Measurements from ENCODE around the gene LRMDA.

Gene LRMDA

DNA sequence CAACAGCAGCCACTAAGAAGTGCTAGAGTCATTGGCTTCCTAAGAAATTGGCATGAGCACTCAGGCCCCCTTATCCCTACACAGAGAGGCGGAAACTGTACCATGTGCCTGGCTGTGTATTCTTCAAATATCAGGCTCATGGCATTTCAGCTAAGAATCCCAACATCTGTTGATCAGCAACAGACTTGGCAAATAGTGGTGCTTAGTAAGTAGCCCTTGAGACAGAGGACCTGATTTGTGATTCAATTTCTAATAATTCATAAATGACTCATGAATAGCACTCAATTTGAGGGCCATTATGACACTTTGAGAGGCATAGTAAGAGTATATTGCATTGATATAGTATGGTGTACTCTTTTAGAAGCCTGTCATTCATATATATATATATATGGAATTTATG is 309.1 kb downstream of the LRMDA start:
- no peak overlapping the region for H2AFZ ChIP-seq (ENCODE audit: low read length)
- peaks cover 18% of the 10 kb centered on the region; the same call in 1 of the 2 replicates for H3F3A ChIP-seq (ENCODE audit: low read depth)
- H3K27me3 ChIP-seq (ENCODE audit: insufficient read depth, low read length, poor library complexity, severe bottlenecking) = no peaks in the 10 kb centered on the region
- no peaks in the 10 kb centered on the region for H3K9me3 ChIP-seq (ENCODE audit: insufficient read depth, low read depth, low read length)
- no peak for TF ChIP-seq EZH2phosphoT487 (IDR thresholded peaks at IDR 0.05; ENCODE audit: borderline replicate concordance)
- TF ChIP-seq, protein P1, sequence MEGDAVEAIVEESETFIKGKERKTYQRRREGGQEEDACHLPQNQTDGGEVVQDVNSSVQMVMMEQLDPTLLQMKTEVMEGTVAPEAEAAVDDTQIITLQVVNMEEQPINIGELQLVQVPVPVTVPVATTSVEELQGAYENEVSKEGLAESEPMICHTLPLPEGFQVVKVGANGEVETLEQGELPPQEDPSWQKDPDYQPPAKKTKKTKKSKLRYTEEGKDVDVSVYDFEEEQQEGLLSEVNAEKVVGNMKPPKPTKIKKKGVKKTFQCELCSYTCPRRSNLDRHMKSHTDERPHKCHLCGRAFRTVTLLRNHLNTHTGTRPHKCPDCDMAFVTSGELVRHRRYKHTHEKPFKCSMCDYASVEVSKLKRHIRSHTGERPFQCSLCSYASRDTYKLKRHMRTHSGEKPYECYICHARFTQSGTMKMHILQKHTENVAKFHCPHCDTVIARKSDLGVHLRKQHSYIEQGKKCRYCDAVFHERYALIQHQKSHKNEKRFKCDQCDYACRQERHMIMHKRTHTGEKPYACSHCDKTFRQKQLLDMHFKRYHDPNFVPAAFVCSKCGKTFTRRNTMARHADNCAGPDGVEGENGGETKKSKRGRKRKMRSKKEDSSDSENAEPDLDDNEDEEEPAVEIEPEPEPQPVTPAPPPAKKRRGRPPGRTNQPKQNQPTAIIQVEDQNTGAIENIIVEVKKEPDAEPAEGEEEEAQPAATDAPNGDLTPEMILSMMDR (conservative IDR thresholded peaks at IDR 0.05; ENCODE audit: low read length) = no peak
- no peak overlapping the region for H3K4me3 ChIP-seq (ENCODE audit: low read length, poor library complexity, severe bottlenecking)
- H3K9me2 ChIP-seq (replicated peaks; ENCODE audit: low read depth, low read length) = no peaks in the 10 kb centered on the region
- no peaks in the 10 kb centered on the region for H3K36me3 ChIP-seq (ENCODE audit: insufficient read depth, low read length)
- H3K4me2 ChIP-seq (ENCODE audit: low read depth, low read length, poor library complexity, severe bottlenecking) = peak overlapping the region; percentile 68
- no peaks in the 10 kb centered on the region for H3K79me2 ChIP-seq (ENCODE audit: insufficient read depth, low read length)
- peaks cover 88% of the 10 kb centered on the region for H3K4me1 ChIP-seq (ENCODE audit: insufficient read depth, low read length, poor library complexity, severe bottlenecking)
- H3K9ac ChIP-seq (ENCODE audit: low read depth, low read length, poor library complexity, severe bottlenecking) = peak overlapping the region; percentile 61
- H4K20me1 ChIP-seq (ENCODE audit: insufficient read depth, low read length, poor library complexity, severe bottlenecking) = no peaks in the 10 kb centered on the region

- H3K36me3 ChIP-seq (ENCODE audit: insufficient read depth, low read length) = no peaks in the 10 kb centered on the region
- H3K4me3 ChIP-seq (ENCODE audit: low read length, poor library complexity, severe bottlenecking) = no peak overlapping the region
- H3K9me2 ChIP-seq (replicated peaks; ENCODE audit: low read depth, low read length) = no peaks in the 10 kb centered on the region
- H3K9me3 ChIP-seq (ENCODE audit: insufficient read depth, low read depth, low read length) = no peaks in the 10 kb centered on the region
- H3K9ac ChIP-seq (ENCODE audit: low read depth, low read length, poor library complexity, severe bottlenecking) = no peak overlapping the region
- H4K20me1 ChIP-seq (ENCODE audit: insufficient read depth, low read length, poor library complexity, severe bottlenecking) = no peaks in the 10 kb centered on the region
- H3K4me2 ChIP-seq (ENCODE audit: low read depth, low read length, poor library complexity, severe bottlenecking) = no peak overlapping the region
- H3K27me3 ChIP-seq (ENCODE audit: insufficient read depth, low read length, poor library complexity, severe bottlenecking) = no peaks in the 10 kb centered on the region
- no peaks in the 10 kb centered on the region for H3K79me2 ChIP-seq (ENCODE audit: insufficient read depth, low read length)
- TF ChIP-seq, protein P1 (conservative IDR thresholded peaks at IDR 0.05; ENCODE audit: low read length) = no peak
- no peak for TF ChIP-seq EZH2phosphoT487 (IDR thresholded peaks at IDR 0.05; ENCODE audit: borderline replicate concordance)
- peaks cover 18% of the 10 kb centered on the region; the same call in 1 of the 2 replicates for H3F3A ChIP-seq (ENCODE audit: low read depth)
- H2AFZ ChIP-seq (ENCODE audit: low read length) = no peak overlapping the region
- peaks cover 95% of the 10 kb centered on the region for H3K4me1 ChIP-seq (ENCODE audit: insufficient read depth, low read length, poor library complexity, severe bottlenecking)
Observed at GRCh38 chr10:75742355-75742754, 310.9 kb downstream of the LRMDA start.

GRCh38 chr10:75743291-75743778 is 311.9 kb downstream of the LRMDA start:
- Histone ChIP-seq H3K9ac (ENCODE audit: low read depth, low read length, poor library complexity, severe bottlenecking) (peak overlapping the region; percentile 17), H3K79me2 (ENCODE audit: insufficient read depth, low read length) (no peaks in the 10 kb centered on the region), H3K9me3 (ENCODE audit: insufficient read depth, low read depth, low read length) (no peaks in the 10 kb centered on the region), H3K27me3 (ENCODE audit: insufficient read depth, low read length, poor library complexity, severe bottlenecking) (no peaks in the 10 kb centered on the region), H3K4me2 (ENCODE audit: low read depth, low read length, poor library complexity, severe bottlenecking) (peak overlapping the region; percentile 23), H4K20me1 (ENCODE audit: insufficient read depth, low read length, poor library complexity, severe bottlenecking) (no peaks in the 10 kb centered on the region), H2AFZ (ENCODE audit: low read length) (peak overlapping the region; percentile 45), H3F3A (ENCODE audit: low read depth) (peaks cover 18% of the 10 kb centered on the region; the same call in 1 of the 2 replicates), H3K36me3 (ENCODE audit: insufficient read depth, low read length) (no peaks in the 10 kb centered on the region), H3K4me1 (ENCODE audit: insufficient read depth, low read length, poor library complexity, severe bottlenecking) (peaks cover 85% of the 10 kb centered on the region), H3K9me2 (replicated peaks; ENCODE audit: low read depth, low read length) (no peaks in the 10 kb centered on the region), H3K4me3 (ENCODE audit: low read length, poor library complexity, severe bottlenecking) (no peak overlapping the region)
- no peak for TF ChIP-seq EZH2phosphoT487 (IDR thresholded peaks at IDR 0.05; ENCODE audit: borderline replicate concordance)
- TF ChIP-seq, protein P1 (conservative IDR thresholded peaks at IDR 0.05; ENCODE audit: low read length) = no peak

All from Loucy (cell line).